Thoracic aorta (tissue), 2 donors: ENCODE results near the gene NSMF. TPM values are rescaled to one million over a fixed set of nuclear protein-coding genes. Genes with fewer than 3 reads are reported as not detected.

Experiments used
- ATAC-seq: fragments of 150-250 bp; one replicate; pipeline ENCODE4 v1.8.0; 2017; ENCODE audit warnings: low read depth; ENCODE audit not compliant: insufficient number of reproducible peaks, low FRiP score
- DNase-seq: peaks from one replicate; pipeline ENCODE4 v3.0.0-alpha.2; 2020; ENCODE audit warnings: low spot score
- H3K27ac ChIP-seq, 2 donors: fragments of 200-600 bp; sonication (generic); 1 replicate in 1 of 2; 2 replicates in 1 of 2; pipeline ENCODE4 v1.5.1; 2016; ENCODE audit warnings: mild to moderate bottlenecking in 2 of 2, moderate library complexity in 2 of 2
- H3K27me3 ChIP-seq: fragments of 200-600 bp; sonication (generic); replicated peaks from 2 replicates; pipeline ENCODE4 v1.6.0; 2016; ENCODE audit warnings: mild to moderate bottlenecking; ENCODE audit not compliant: insufficient read depth
- H3K36me3 ChIP-seq: fragments of 200-600 bp; sonication (generic); one replicate; pipeline ENCODE4 v1.5.1; 2016
- H3K4me1 ChIP-seq, 2 donors: fragments of 200-600 bp; sonication (generic); 1 replicate in 1 of 2; 2 replicates in 1 of 2; pipeline versions ENCODE4 v1.5.1 to v1.6.0; 2016; ENCODE audit warnings: low read depth in 2 of 2, mild to moderate bottlenecking in 1 of 2; ENCODE audit not compliant: control insufficient read depth in 1 of 2
- H3K4me3 ChIP-seq: fragments of 200-600 bp; sonication (generic); 2 replicates; pipeline ENCODE4 v1.5.1; 2016; ENCODE audit warnings: mild to moderate bottlenecking
- H3K9me3 ChIP-seq: fragments of 200-600 bp; sonication (generic); 2 replicates; pipeline ENCODE4 v1.5.1; 2016
- total RNA-seq, 2 donors: library from RNA; depleted of rRNA; stranded (reverse); fragments of >200 nt; gene quantifications; one replicate each; pipeline versions ENCODE4 v1.1.0 to v1.2.3, GENCODE V29; 2016
- TF ChIP-seq, protein P1 (sequence below): fragments of 200-600 bp; sonication (generic); IDR thresholded peaks from one replicate; pipeline ENCODE4 v1.5.1; 2019; ENCODE audit warnings: antibody characterized with exemption

Gene NSMF
- total RNA-seq, 2 donors from 2014 or later: 168 to 251 TPM

DNA sequence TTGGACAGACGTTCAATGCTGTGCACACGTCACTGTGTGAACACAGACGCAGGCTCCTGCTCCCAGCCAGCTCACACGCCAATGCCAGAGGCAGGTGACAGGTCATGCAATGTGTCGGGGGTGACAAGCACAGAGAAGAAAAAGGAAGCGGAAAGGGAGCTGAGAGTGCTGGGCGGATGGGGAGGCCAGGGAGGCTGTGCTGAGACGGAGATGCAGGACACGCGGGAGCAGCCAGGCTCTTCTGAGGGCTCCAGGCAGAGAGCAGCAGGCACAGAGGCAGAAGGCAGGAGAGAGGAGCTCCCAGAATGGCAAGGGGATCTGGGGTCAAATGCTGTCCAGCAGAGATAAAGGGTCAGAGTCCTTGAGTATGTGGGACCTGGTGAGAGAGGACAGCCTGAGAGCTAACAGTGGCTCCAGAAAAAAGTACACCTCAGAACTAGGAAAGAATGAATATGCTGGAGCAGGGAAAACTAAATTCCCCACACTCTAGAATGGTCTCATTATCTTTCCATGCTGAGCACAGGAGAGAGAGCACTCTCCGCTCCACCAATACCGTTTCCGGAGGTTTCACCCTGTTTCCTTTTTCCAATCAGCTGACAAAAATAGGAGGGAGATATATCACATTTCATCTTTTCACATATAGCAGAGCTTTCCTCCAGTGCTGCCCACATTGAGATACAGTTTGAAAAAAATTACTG is 32.8 kb upstream of the NSMF start:
- ATAC-seq (no peak), DNase-seq (no peak)
- H3K4me1 ChIP-seq: no peaks in the 10 kb centered on the region
- no peaks in the 10 kb centered on the region for H3K27me3 ChIP-seq
- no peak overlapping the region for H3K4me3 ChIP-seq
- H3K9me3 ChIP-seq: no peaks in the 10 kb centered on the region
- H3K36me3 ChIP-seq: no peaks in the 10 kb centered on the region
- H3K27ac ChIP-seq: no peak overlapping the region
- TF ChIP-seq, protein P1, sequence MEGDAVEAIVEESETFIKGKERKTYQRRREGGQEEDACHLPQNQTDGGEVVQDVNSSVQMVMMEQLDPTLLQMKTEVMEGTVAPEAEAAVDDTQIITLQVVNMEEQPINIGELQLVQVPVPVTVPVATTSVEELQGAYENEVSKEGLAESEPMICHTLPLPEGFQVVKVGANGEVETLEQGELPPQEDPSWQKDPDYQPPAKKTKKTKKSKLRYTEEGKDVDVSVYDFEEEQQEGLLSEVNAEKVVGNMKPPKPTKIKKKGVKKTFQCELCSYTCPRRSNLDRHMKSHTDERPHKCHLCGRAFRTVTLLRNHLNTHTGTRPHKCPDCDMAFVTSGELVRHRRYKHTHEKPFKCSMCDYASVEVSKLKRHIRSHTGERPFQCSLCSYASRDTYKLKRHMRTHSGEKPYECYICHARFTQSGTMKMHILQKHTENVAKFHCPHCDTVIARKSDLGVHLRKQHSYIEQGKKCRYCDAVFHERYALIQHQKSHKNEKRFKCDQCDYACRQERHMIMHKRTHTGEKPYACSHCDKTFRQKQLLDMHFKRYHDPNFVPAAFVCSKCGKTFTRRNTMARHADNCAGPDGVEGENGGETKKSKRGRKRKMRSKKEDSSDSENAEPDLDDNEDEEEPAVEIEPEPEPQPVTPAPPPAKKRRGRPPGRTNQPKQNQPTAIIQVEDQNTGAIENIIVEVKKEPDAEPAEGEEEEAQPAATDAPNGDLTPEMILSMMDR: no peak

DNA sequence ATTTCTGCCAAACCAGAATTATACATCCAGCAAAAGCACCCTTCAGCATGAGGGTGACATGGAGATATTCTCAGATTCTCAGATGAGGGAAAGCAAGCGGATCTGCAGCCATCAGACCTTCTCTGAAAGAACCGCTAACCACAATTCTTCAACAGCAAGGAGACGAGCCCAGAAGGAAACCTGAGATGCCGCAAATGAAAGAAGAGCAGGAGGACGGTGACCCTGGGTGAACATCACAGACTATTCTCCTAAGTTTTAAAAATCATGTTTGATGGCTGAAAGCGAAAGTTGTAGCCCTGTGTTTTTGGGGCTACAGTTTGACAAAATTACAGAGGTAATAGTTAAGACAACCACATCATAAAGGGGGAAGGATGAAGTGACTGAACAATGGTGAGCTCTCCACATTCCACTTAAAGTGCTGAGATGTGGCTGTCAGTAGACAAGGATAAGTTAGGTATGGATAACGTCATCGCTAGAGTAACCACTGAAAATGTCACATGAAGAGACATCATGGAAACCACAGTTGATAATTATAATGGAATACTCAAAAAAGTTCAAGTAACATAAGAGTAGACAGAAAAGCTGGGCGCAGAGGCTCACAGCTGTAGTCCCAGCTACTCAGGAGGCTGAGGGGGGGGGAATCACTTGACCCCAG is 31.5 kb upstream of the NSMF start:
- Histone ChIP-seq H3K36me3 (no peaks in the 10 kb centered on the region), H3K4me3 (no peak overlapping the region), H3K27ac (no peak overlapping the region), H3K27me3 (no peaks in the 10 kb centered on the region), H3K4me1 (no peaks in the 10 kb centered on the region), H3K9me3 (no peaks in the 10 kb centered on the region)
- TF ChIP-seq, protein P1: no peak
- ATAC-seq (no peak), DNase-seq (no peak)

DNA sequence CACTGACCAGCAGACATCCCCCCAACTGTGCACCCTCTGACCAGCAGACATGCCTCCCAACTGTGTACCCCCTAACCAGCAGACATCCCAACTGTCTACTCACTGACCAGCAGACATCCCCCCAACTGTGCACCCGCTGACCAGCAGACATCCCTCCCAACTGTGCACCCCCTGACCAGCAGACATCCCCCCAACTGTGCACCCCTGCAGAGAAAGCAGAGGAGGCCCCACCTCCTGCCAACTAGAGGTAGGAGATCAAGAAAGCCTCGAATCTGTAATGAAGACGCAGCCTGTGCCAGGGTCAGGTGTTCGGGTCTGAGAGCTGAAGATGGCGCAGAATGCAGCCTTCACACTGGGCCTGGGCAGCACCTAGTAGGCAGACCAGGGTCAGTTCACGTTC is 29.8 kb upstream of the NSMF start:
- H3K27ac ChIP-seq: no peak overlapping the region
- H3K4me1 ChIP-seq: no peaks in the 10 kb centered on the region
- no peaks in the 10 kb centered on the region for H3K36me3 ChIP-seq
- H3K9me3 ChIP-seq: no peaks in the 10 kb centered on the region
- TF ChIP-seq, protein P1: no peak
- H3K27me3 ChIP-seq: no peaks in the 10 kb centered on the region
- no peak for ATAC-seq
- no peak overlapping the region for H3K4me3 ChIP-seq
- DNase-seq: no peak

DNA sequence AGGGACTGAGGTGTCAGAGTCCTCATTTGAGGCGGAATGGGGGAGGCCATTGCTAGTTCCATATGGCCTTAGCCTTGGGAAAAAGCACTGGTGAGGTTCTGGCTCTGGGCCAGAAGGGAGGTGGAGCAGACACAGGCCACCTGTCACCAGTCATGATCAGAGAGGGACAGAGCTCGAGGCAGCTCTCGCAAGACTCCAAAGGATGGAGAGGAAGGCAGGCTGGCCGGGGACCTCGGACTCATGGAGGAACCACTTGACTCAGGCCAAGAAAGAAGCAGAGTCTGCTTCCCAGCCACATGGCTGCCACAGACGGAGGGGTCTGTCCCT is 29.2 kb upstream of the NSMF start:
- no peak for ATAC-seq

More for the DNA sequence above, 29.2 kb upstream of the NSMF start:
- no peak overlapping the region for H3K27ac ChIP-seq
- H3K27me3 ChIP-seq: no peaks in the 10 kb centered on the region
- H3K9me3 ChIP-seq: no peaks in the 10 kb centered on the region
- no peak overlapping the region for H3K4me3 ChIP-seq
- DNase-seq: no peak
- H3K36me3 ChIP-seq: no peaks in the 10 kb centered on the region
- no peaks in the 10 kb centered on the region for H3K4me1 ChIP-seq
- TF ChIP-seq, protein P1: no peak
